ENCODE measurements around the gene ABRAXAS1. TPM values are rescaled to one million over a fixed set of nuclear protein-coding genes. Genes with fewer than 3 reads are reported as not detected.
A peak's percentile ranks its signal among the peaks of the same experiment; 100 is the strongest.

The ABRAXAS1 gene
- polyA plus RNA-seq, 1 of the 3 experiments (the other 2 are of a cell fraction), result 4.9 TPM

GRCh38 chr4:83455281-83456183, 29.4 kb downstream of the ABRAXAS1 start, which contains the start of the genes HELQ and MRPS18C:
HELQ (minus strand) TSS chr4:83455823; CDS start chr4:83455693, 130 bp downstream.
MRPS18C (plus strand) TSS chr4:83456058; CDS start chr4:83456078, 20 bp downstream.
- H3K9ac ChIP-seq, result peak within 1 kb of the TSS; percentile 87
- DNase-seq, result peak; percentile 90
- WGBS (ENCODE audit: low lambda C conversion rate), result 1% methylated on average over 45 of the region's 58 CpGs
- CTCF ChIA-PET, result no interaction called here
- H3K9me2 ChIP-seq, result no peaks in the 10 kb centered on the region
- H3K27me3 ChIP-seq (ENCODE audit: insufficient read depth), result no peaks in the 10 kb centered on the region
- peak within 1 kb of the TSS; percentile 93 to 96 for H3K27ac ChIP-seq (ENCODE audit: low read depth in 2 of 2, low read length in 1 of 2)
- peaks cover 54% of the 10 kb centered on the region for H3K79me2 ChIP-seq (ENCODE audit: insufficient read depth)
- H3K36me3 ChIP-seq (replicated peaks in 1 of 2; ENCODE audit: control insufficient read depth in 1 of 2, insufficient read depth in 2 of 2, low read length in 1 of 2), result peaks cover 41% of the 10 kb centered on the region in 2 experiments
- no peaks in the 10 kb centered on the region for H3K9me3 ChIP-seq
- H4K20me1 ChIP-seq (ENCODE audit: insufficient read depth), result no peaks in the 10 kb centered on the region
- H3F3A ChIP-seq (replicated peaks; ENCODE audit: insufficient read depth), result no peaks in the 10 kb centered on the region
- peak within 1 kb of the TSS; percentile 92 for H3K4me2 ChIP-seq
- POLR2A ChIA-PET, result interaction anchor here (0.5 to 1.2 kb wide), 3 partner anchors 28 to 171 kb away, joined by 3 to 5 read pairs (median 5); partner anchors contain the start of genes ABRAXAS1 and COQ2
- H3K4me1 ChIP-seq (ENCODE audit: control insufficient read depth in 1 of 2, insufficient read depth in 2 of 2, low read depth in 1 of 2, low read length in 1 of 2), result peaks cover 0 to 11% of the 10 kb centered on the region in 2 experiments; a peak in 2 of 4 replicates
- H2AFZ ChIP-seq (ENCODE audit: low read depth), result peak within 1 kb of the TSS; percentile 97
- H3K4me3 ChIP-seq (ENCODE audit: low read depth in 2 of 2, low read length in 1 of 2), result peak within 1 kb of the TSS; percentile 95 to 98
- no peak for TF ChIP-seq FOXJ3 (CRISPR knock-in tag; IDR thresholded peaks at IDR 0.05)
- TF ChIP-seq USF2 (IDR thresholded peaks at IDR 0.05; ENCODE audit: borderline replicate concordance, low read depth, low read length), result peak; percentile 96
- TF ChIP-seq IRF3 (IDR thresholded peaks at IDR 0.05; ENCODE audit: low read depth, low read length), result peak; percentile 28; the same call in 1 of the 2 replicates
- TF ChIP-seq TEAD4 (IDR thresholded peaks at IDR 0.05; ENCODE audit: borderline replicate concordance, insufficient read depth), result no peak
- no peak for TF ChIP-seq TCF12 (IDR thresholded peaks at IDR 0.05)
- TF ChIP-seq RXRA (IDR thresholded peaks at IDR 0.05; ENCODE audit: borderline replicate concordance, low read depth), result no peak
- 0 out of 2 replicates have a peak, but pooled peaks have one; percentile 17 for TF ChIP-seq NFIC (IDR thresholded peaks at IDR 0.05; ENCODE audit: borderline replicate concordance)
- peak; percentile 99 for TF ChIP-seq CHD2 (IDR thresholded peaks at IDR 0.05; ENCODE audit: low read length, partially characterized antibody)
- peak; percentile 97 for TF ChIP-seq TAF1 (IDR thresholded peaks at IDR 0.05; ENCODE audit: borderline replicate concordance, low read depth, low read length)
- TF ChIP-seq GABPA (IDR thresholded peaks at IDR 0.05; ENCODE audit: low read depth), result peak; percentile 98
- no peak; the same call in 1 of the 2 replicates for TF ChIP-seq FOSL2 (IDR thresholded peaks at IDR 0.05; ENCODE audit: borderline replicate concordance, low read depth)
- TF ChIP-seq POLR2AphosphoS5 (IDR thresholded peaks at IDR 0.05; ENCODE audit: low read depth, low read length), result peak; percentile 97
- TF ChIP-seq FOXM1 (IDR thresholded peaks at IDR 0.05; ENCODE audit: low read depth), result no peak
- TF ChIP-seq ELF1 (IDR thresholded peaks at IDR 0.05), result peak; percentile 90
- no peak for TF ChIP-seq EP300 (IDR thresholded peaks at IDR 0.05; ENCODE audit: borderline replicate concordance in 1 of 2, low read depth in 1 of 2, low read length in 1 of 2)
- TF ChIP-seq USF1 (IDR thresholded peaks at IDR 0.05; ENCODE audit: borderline replicate concordance, low read depth), result peak; percentile 99
- no peak for TF ChIP-seq SMC3 (IDR thresholded peaks at IDR 0.05; ENCODE audit: low read depth, low read length)
- TF ChIP-seq PBX3 (IDR thresholded peaks at IDR 0.05), result 0 out of 2 replicates have a peak, but pooled peaks have one; percentile 11
- TF ChIP-seq NRF1 (IDR thresholded peaks at IDR 0.05; ENCODE audit: low read depth, low read length), result peak; percentile 96
- TF ChIP-seq EZH2phosphoT487 (IDR thresholded peaks at IDR 0.05; ENCODE audit: borderline replicate concordance, low read depth), result no peak
- peak; percentile 91 for TF ChIP-seq MAX (IDR thresholded peaks at IDR 0.05; ENCODE audit: low read depth)
- peak; percentile 39; the same call in 1 of the 2 replicates for TF ChIP-seq CTCF (IDR thresholded peaks at IDR 0.05)
- TF ChIP-seq MXI1 (IDR thresholded peaks at IDR 0.05; ENCODE audit: low read depth, low read length), result peak; percentile 49; the same call in 1 of the 2 replicates
- TF ChIP-seq ZBTB33 (IDR thresholded peaks at IDR 0.05; ENCODE audit: borderline replicate concordance, low read depth), result peak; percentile 98

Measured in SK-N-SH (cell line).